ENCODE measurements around the gene CDC25C.

Gene CDC25C

DNA sequence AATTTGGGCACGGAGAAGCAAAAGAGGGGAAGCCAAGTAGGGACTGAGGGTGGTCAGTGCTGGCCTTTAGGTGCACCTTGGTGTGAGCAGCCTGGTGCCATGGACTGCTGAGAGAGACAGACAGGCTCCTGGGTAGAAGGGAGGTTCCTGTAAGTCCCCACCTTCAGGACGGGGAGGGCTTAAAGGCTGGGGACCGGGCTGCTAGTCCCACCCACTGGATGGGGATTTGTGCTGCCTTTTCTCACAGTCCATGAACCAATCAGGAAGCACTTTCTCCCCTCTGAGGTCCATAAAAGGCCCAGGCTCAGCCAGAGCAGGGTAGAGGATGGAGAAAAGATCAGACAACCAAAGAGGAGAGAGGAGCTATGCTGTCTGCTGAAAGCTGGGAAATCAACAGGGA is 15.2 kb downstream of the CDC25C start:
- DNase-seq, result no peak
- Histone ChIP-seq H3K27me3 (ENCODE audit: insufficient read depth, low read depth, severe bottlenecking) (no peaks in the 10 kb centered on the region), H3K9me3 (ENCODE audit: severe bottlenecking) (no peaks in the 10 kb centered on the region), H3K4me3 (ENCODE audit: low read depth, low read length) (no peak overlapping the region), H3K36me3 (peaks cover 40% of the 10 kb centered on the region), H3K27ac (no peak overlapping the region)
- TF ChIP-seq, protein P1, sequence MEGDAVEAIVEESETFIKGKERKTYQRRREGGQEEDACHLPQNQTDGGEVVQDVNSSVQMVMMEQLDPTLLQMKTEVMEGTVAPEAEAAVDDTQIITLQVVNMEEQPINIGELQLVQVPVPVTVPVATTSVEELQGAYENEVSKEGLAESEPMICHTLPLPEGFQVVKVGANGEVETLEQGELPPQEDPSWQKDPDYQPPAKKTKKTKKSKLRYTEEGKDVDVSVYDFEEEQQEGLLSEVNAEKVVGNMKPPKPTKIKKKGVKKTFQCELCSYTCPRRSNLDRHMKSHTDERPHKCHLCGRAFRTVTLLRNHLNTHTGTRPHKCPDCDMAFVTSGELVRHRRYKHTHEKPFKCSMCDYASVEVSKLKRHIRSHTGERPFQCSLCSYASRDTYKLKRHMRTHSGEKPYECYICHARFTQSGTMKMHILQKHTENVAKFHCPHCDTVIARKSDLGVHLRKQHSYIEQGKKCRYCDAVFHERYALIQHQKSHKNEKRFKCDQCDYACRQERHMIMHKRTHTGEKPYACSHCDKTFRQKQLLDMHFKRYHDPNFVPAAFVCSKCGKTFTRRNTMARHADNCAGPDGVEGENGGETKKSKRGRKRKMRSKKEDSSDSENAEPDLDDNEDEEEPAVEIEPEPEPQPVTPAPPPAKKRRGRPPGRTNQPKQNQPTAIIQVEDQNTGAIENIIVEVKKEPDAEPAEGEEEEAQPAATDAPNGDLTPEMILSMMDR (IDR thresholded peaks at IDR 0.05; ENCODE audit: low read depth, low read length), result no peak

DNA sequence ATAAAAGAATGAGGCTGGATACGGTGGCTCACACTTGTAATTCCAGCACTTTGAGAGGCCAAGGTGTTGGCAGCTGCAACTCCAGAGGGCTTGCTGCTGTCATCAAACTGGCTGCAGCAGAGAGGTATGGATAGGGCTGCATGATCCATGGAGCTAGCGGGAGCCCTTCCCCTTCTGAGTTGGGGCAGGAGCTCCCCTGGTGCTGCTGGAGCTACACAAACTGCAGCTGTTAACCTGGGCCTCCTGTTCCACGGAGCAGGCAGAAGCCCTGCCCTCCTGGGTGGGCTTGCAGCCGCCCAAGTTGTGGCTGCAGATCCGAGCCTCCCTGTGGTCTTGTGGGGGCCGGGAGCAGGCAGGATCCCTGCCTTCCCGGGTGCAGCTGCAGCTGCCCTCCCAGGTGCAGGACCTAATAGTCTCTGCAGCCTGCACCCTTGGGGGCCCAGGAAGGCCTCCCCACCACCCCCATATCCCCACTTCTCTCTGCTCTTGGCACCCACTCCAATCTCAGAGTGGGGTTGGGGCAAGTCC is 15.8 kb downstream of the CDC25C start:
- Histone ChIP-seq H3K4me3 (ENCODE audit: low read depth, low read length) (no peak overlapping the region), H3K27ac (no peak overlapping the region), H3K27me3 (ENCODE audit: insufficient read depth, low read depth, severe bottlenecking) (no peaks in the 10 kb centered on the region), H3K9me3 (ENCODE audit: severe bottlenecking) (no peaks in the 10 kb centered on the region), H3K36me3 (peaks cover 45% of the 10 kb centered on the region)
- TF ChIP-seq, protein P1 (IDR thresholded peaks at IDR 0.05; ENCODE audit: low read depth, low read length), result no peak
- DNase-seq, result no peak

DNA sequence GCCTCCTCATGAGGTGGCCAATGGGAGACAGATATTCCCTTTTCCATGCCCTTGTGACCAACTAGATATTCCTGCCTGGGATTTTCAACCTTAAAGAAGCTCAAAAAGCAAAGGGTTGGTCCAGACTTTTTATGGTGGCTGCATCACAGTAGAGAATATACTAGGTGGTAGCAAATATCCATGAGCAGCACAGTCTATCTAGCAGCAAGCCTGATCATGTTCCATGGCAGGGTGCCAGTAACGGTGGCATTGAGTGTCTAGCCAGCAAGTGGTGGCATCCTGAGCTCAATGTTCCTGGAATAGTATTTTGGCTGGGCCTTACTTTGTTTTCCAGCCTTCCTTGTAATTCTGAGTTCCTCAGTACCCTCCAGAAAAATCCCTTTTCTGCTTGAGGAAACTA is 25.8 kb downstream of the CDC25C start:
- Histone ChIP-seq H3K36me3 (peaks cover 8% of the 10 kb centered on the region), H3K9me3 (ENCODE audit: severe bottlenecking) (no peaks in the 10 kb centered on the region), H3K27me3 (ENCODE audit: insufficient read depth, low read depth, severe bottlenecking) (no peaks in the 10 kb centered on the region), H3K27ac (no peak overlapping the region), H3K4me3 (ENCODE audit: low read depth, low read length) (no peak overlapping the region)
- TF ChIP-seq, protein P1 (IDR thresholded peaks at IDR 0.05; ENCODE audit: low read depth, low read length), result no peak
- no peak for DNase-seq

DNA sequence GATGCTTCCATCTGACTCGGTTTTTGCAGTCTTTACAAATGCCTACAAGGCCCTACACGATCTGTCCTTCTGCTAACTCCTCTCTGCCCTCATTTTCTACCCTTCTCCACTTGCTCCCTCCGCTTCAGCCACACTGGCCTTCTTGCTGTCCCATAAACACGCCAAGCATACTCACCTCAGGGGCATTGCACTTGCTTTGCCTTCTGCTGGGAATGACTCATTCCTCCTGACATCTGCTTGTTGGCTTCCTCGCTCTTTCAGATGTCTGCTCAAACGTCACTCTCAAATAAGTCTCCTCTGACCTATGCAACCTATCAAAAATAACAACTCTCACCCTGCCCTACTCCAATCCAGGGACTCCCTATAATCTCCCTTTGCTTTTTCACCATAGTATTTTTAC is 28.2 kb downstream of the CDC25C start:
- Histone ChIP-seq H3K27me3 (ENCODE audit: insufficient read depth, low read depth, severe bottlenecking) (no peaks in the 10 kb centered on the region), H3K4me3 (ENCODE audit: low read depth, low read length) (no peak overlapping the region), H3K9me3 (ENCODE audit: severe bottlenecking) (no peaks in the 10 kb centered on the region), H3K27ac (no peak overlapping the region), H3K36me3 (peaks cover 18% of the 10 kb centered on the region)
- DNase-seq, result no peak
- TF ChIP-seq, protein P1 (IDR thresholded peaks at IDR 0.05; ENCODE audit: low read depth, low read length), result no peak

DNA sequence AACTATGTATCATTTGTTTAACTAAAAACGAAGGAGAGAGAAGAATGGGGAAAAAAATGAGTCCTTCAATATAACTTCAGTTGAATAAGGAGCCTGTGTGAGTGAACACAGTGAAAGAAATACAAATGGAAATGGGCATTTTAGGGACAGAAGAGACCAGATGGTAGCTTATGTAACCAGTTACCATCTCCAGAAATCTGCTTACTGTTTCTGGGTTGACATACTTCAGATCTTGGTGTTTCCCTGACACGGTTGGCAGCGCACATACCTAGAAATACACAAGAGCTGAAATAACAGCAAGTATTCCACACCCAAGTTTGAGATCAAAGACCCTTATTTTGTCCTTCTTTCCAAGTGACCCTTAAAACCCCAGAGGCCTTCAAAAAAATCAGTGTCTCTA is 42.3 kb downstream of the CDC25C start:
- no peak overlapping the region for H3K4me3 ChIP-seq (ENCODE audit: low read depth, low read length)
- no peaks in the 10 kb centered on the region for H3K27me3 ChIP-seq (ENCODE audit: insufficient read depth, low read depth, severe bottlenecking)
- no peaks in the 10 kb centered on the region for H3K9me3 ChIP-seq (ENCODE audit: severe bottlenecking)
- no peak for DNase-seq
- peaks cover 44% of the 10 kb centered on the region for H3K36me3 ChIP-seq
- TF ChIP-seq, protein P1 (IDR thresholded peaks at IDR 0.05; ENCODE audit: low read depth, low read length), result no peak
- no peak overlapping the region for H3K27ac ChIP-seq

DNA sequence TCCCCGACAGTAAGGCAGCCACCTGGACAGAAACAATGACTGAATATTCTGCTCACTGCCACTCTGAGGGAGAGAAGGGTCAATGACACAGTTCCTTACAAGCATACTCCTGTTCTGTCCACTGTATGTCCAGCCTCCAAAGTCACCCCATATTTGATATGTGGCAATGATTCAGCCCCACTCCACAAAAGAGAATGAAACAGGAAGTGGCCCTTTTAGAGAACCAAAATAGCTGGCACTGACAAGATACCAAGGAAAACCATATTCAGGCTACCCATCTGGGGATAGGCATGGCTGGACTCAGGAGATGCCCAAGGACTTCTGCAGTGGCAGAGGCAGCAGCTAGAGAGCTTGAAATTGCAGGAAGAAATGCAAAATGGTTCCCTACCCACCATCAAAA is 44.4 kb downstream of the CDC25C start:
- no peak overlapping the region for H3K4me3 ChIP-seq (ENCODE audit: low read depth, low read length)
- no peaks in the 10 kb centered on the region for H3K9me3 ChIP-seq (ENCODE audit: severe bottlenecking)
- TF ChIP-seq, protein P1 (IDR thresholded peaks at IDR 0.05; ENCODE audit: low read depth, low read length), result no peak
- no peak overlapping the region for H3K27ac ChIP-seq
- no peak for DNase-seq
- H3K36me3 ChIP-seq, result peaks cover 48% of the 10 kb centered on the region
- no peaks in the 10 kb centered on the region for H3K27me3 ChIP-seq (ENCODE audit: insufficient read depth, low read depth, severe bottlenecking)
